Trophoblast cell (in vitro differentiated cells and primary cell): Measurements from ENCODE around the gene ADAM17.
"Not testable (repeated sequence)": the region's sequence is repeated elsewhere in the genome, so short reads cannot be mapped to it uniquely, and the experiment has no call there.

ENCODE experiments used
- DNase-seq, 2 donors: peaks; one replicate each; pipeline ENCODE4 v3.0.0-alpha.2; 2016
- H2AFZ ChIP-seq: 2 replicates; pipeline ENCODE4 v1.6.1; 2013; ENCODE audit warnings: low read length, moderate library complexity, mild to moderate bottlenecking; ENCODE audit not compliant: insufficient read depth, poor library complexity
- H2AK5ac ChIP-seq: 2 replicates; pipeline ENCODE4 v1.6.1; 2013; ENCODE audit warnings: mild to moderate bottlenecking, low read length
- H2BK120ac ChIP-seq: 2 replicates; pipeline ENCODE4 v1.6.1; 2013; ENCODE audit warnings: low read length, mild to moderate bottlenecking, moderate library complexity; ENCODE audit not compliant: insufficient read depth, poor library complexity
- H2BK12ac ChIP-seq: 2 replicates; pipeline ENCODE4 v1.6.1; 2013; ENCODE audit warnings: mild to moderate bottlenecking, low read length, moderate library complexity
- H2BK5ac ChIP-seq: 2 replicates; pipeline ENCODE4 v1.6.1; 2013; ENCODE audit warnings: low read length, low read depth, moderate library complexity, mild to moderate bottlenecking; ENCODE audit not compliant: poor library complexity
- H3K14ac ChIP-seq: 2 replicates; pipeline ENCODE4 v1.6.1; 2013; ENCODE audit warnings: mild to moderate bottlenecking, low read length
- H3K18ac ChIP-seq: 2 replicates; pipeline ENCODE4 v1.6.1; 2013; ENCODE audit warnings: mild to moderate bottlenecking, low read length
- H3K23ac ChIP-seq: 2 replicates; pipeline ENCODE4 v1.6.1; 2013; ENCODE audit warnings: low read length
- H3K27ac ChIP-seq: 2 replicates; pipeline ENCODE4 v1.5.1; 2013; ENCODE audit warnings: low read depth, mild to moderate bottlenecking, inconsistent platforms, low read length, moderate library complexity
- H3K27me3 ChIP-seq: 2 replicates; pipeline ENCODE4 v1.6.1; 2013; ENCODE audit warnings: inconsistent platforms, mild to moderate bottlenecking, low read length, moderate library complexity; ENCODE audit not compliant: insufficient read depth
- H3K36me3 ChIP-seq, 2 experiments: 1 replicate in 1 of 2; 2 replicates in 1 of 2; pipeline ENCODE4 v1.6.1; 2013; ENCODE audit warnings: low read length in 2 of 2, mild to moderate bottlenecking in 2 of 2, moderate library complexity in 1 of 2; ENCODE audit not compliant: insufficient read depth in 2 of 2, control insufficient read depth in 1 of 2
- H3K4ac ChIP-seq: 2 replicates; pipeline ENCODE4 v1.6.1; 2013; ENCODE audit warnings: low read depth, mild to moderate bottlenecking, low read length, moderate library complexity
- H3K4me1 ChIP-seq, 2 experiments: 1 replicate in 1 of 2; 2 replicates in 1 of 2; pipeline ENCODE4 v1.6.1; 2013; ENCODE audit warnings: low read length in 2 of 2, mild to moderate bottlenecking in 2 of 2, moderate library complexity in 1 of 2; ENCODE audit not compliant: insufficient read depth in 2 of 2, control insufficient read depth in 1 of 2
- H3K4me2 ChIP-seq: 2 replicates; pipeline ENCODE4 v1.6.1; 2013; ENCODE audit warnings: inconsistent platforms, mild to moderate bottlenecking, low read length, moderate library complexity
- H3K4me3 ChIP-seq: 2 replicates; pipeline ENCODE4 v1.5.1; 2013; ENCODE audit warnings: mild to moderate bottlenecking, low read depth, low read length, inconsistent platforms
- H3K79me1 ChIP-seq: one replicate; pipeline ENCODE4 v1.6.1; 2013; ENCODE audit warnings: low read length
- H3K79me2 ChIP-seq: 2 replicates; pipeline ENCODE4 v1.6.1; 2013; ENCODE audit warnings: low read length, mild to moderate bottlenecking; ENCODE audit not compliant: control insufficient read depth, insufficient read depth, poor library complexity
- H3K9ac ChIP-seq: 2 replicates; pipeline ENCODE4 v1.6.1; 2013; ENCODE audit warnings: mild to moderate bottlenecking, low read length
- H3K9me3 ChIP-seq: 2 replicates; pipeline ENCODE4 v1.6.1; 2013; ENCODE audit warnings: low read depth, mild to moderate bottlenecking, control low read depth, inconsistent platforms, low read length; ENCODE audit not compliant: insufficient read depth
- H4K12ac ChIP-seq: 2 replicates; pipeline ENCODE4 v1.6.1; 2013; ENCODE audit warnings: low read depth, mild to moderate bottlenecking, low read length, moderate library complexity
- H4K8ac ChIP-seq: 2 replicates; pipeline ENCODE4 v1.6.1; 2013; ENCODE audit warnings: low read depth, mild to moderate bottlenecking, low read length, moderate library complexity
- H4K91ac ChIP-seq: one replicate; pipeline ENCODE4 v1.6.1; 2013; ENCODE audit warnings: low read depth, mild to moderate bottlenecking, low read length, moderate library complexity
- WGBS: extraction: QIAGEN DNeasy Blood & Tissue Kit; methylation state at CpG from one replicate; pipeline ENCODE4 v1.1.7; 2013; ENCODE audit warnings: missing lambda C conversion rate; ENCODE audit not compliant: insufficient read length, insufficient coverage; ENCODE audit errors: extremely low coverage; 5-methylcytosine and 5-hydroxymethylcytosine counted together

Gene ADAM17

GRCh38 chr2:9585486-9585885, 29.9 kb upstream of the ADAM17 start:
- Histone ChIP-seq H4K12ac (no peak overlapping the region), H3K9me3 (no peaks in the 10 kb centered on the region), H2BK5ac (no peak overlapping the region), H3K4me1 (no peaks in the 10 kb centered on the region), H3K23ac (no peak overlapping the region), H3K36me3 (peaks cover 13 to 17% of the 10 kb centered on the region in 2 experiments), H2AFZ (no peak overlapping the region), H2BK120ac (no peak overlapping the region), H3K79me2 (no peaks in the 10 kb centered on the region), H3K79me1 (no peaks in the 10 kb centered on the region), H3K9ac (no peak overlapping the region), H3K18ac (no peak overlapping the region), H3K27me3 (no peaks in the 10 kb centered on the region), H3K4me3 (no peak overlapping the region), H2AK5ac (no peak overlapping the region), H4K8ac (no peak overlapping the region), H3K4ac (no peak overlapping the region), H4K91ac (no peak overlapping the region), H3K14ac (no peak overlapping the region), H3K27ac (no peak overlapping the region), H3K4me2 (no peak overlapping the region), H2BK12ac (no peak overlapping the region)
- no peak for DNase-seq
- WGBS: no CpG with 5 or more reads among the region's 5 CpGs

GRCh38 chr2:9584902-9585301, 29.3 kb upstream of the ADAM17 start:
- not testable (repeated sequence) for H3K4me2 ChIP-seq, H3K27me3 ChIP-seq, H3K4ac ChIP-seq, H3K9me3 ChIP-seq, H3K14ac ChIP-seq, H2AFZ ChIP-seq, DNase-seq, H2BK120ac ChIP-seq, H2BK12ac ChIP-seq, H2AK5ac ChIP-seq, H3K27ac ChIP-seq, H3K4me3 ChIP-seq, H3K79me1 ChIP-seq, H4K91ac ChIP-seq, H3K4me1 ChIP-seq, H3K9ac ChIP-seq, H3K23ac ChIP-seq, H4K8ac ChIP-seq, H3K79me2 ChIP-seq, H4K12ac ChIP-seq, H3K18ac ChIP-seq, H2BK5ac ChIP-seq
- peaks cover 13 to 17% of the 10 kb centered on the region in 2 experiments for H3K36me3 ChIP-seq

GRCh38 chr2:9582624-9583023, 27.0 kb upstream of the ADAM17 start:
- Histone ChIP-seq H2BK12ac (no peak overlapping the region), H4K91ac (no peak overlapping the region), H3K23ac (no peak overlapping the region), H3K4me1 (no peaks in the 10 kb centered on the region), H4K12ac (no peak overlapping the region), H3K9me3 (no peaks in the 10 kb centered on the region), H3K79me1 (no peaks in the 10 kb centered on the region), H3K4me3 (no peak overlapping the region), H2BK120ac (no peak overlapping the region), H3K27me3 (no peaks in the 10 kb centered on the region), H3K27ac (no peak overlapping the region), H3K4me2 (no peak overlapping the region), H4K8ac (no peak overlapping the region), H3K9ac (no peak overlapping the region), H3K4ac (no peak overlapping the region), H3K36me3 (peaks cover 9 to 10% of the 10 kb centered on the region in 2 experiments), H2AK5ac (no peak overlapping the region), H2AFZ (no peak overlapping the region), H3K14ac (no peak overlapping the region), H2BK5ac (no peak overlapping the region), H3K18ac (no peak overlapping the region), H3K79me2 (no peaks in the 10 kb centered on the region)
- WGBS: no CpG with 5 or more reads among the region's 5 CpGs
- no peak for DNase-seq

GRCh38 chr2:9578467-9579235, 23.0 kb upstream of the ADAM17 start:
- no peak overlapping the region for H3K18ac ChIP-seq
- no peak overlapping the region for H3K14ac ChIP-seq
- H2BK12ac ChIP-seq: no peak overlapping the region
- WGBS: no CpG with 5 or more reads among the region's 9 CpGs
- peaks cover 3 to 7% of the 10 kb centered on the region in 2 experiments for H3K36me3 ChIP-seq
- H3K23ac ChIP-seq: no peak overlapping the region
- no peak overlapping the region for H4K91ac ChIP-seq
- no peak overlapping the region for H2AFZ ChIP-seq
- no peaks in the 10 kb centered on the region for H3K79me1 ChIP-seq
- no peak overlapping the region for H4K8ac ChIP-seq
- no peak overlapping the region for H2BK5ac ChIP-seq
- H2BK120ac ChIP-seq: no peak overlapping the region
- H2AK5ac ChIP-seq: no peak overlapping the region
- no peak overlapping the region for H4K12ac ChIP-seq
- H3K9me3 ChIP-seq: no peaks in the 10 kb centered on the region
- no peak overlapping the region for H3K4me3 ChIP-seq
- H3K4me1 ChIP-seq: no peaks in the 10 kb centered on the region
- no peak for DNase-seq
- no peak overlapping the region for H3K4ac ChIP-seq
- no peaks in the 10 kb centered on the region for H3K27me3 ChIP-seq
- H3K27ac ChIP-seq: no peak overlapping the region
- no peaks in the 10 kb centered on the region for H3K79me2 ChIP-seq
- H3K4me2 ChIP-seq: no peak overlapping the region
- no peak overlapping the region for H3K9ac ChIP-seq
